Measurements from ENCODE around the gene GLYR1. TPM values are rescaled to one million over a fixed set of nuclear protein-coding genes. Genes with fewer than 3 reads are reported as not detected.

Gene GLYR1
- total and polyA plus RNA-seq, 9 of the 15 experiments (the other 6 are each of a cell fraction or from before 2014, with no cell fraction given) = 6.7 to 99.2 (median 60.2) TPM

GRCh38 chr16:4840984-4841383 is 6.1 kb downstream of the GLYR1 start (continued):
- no peak for TF ChIP-seq PHF8 (IDR thresholded peaks at IDR 0.05; ENCODE audit: borderline replicate concordance, low read length)
- TF ChIP-seq ZNF431 (CRISPR knock-in tag; IDR thresholded peaks at IDR 0.05) = no peak
- no peak for TF ChIP-seq RFX1 (IDR thresholded peaks at IDR 0.05)
- TF ChIP-seq CBX3 (IDR thresholded peaks at IDR 0.05; ENCODE audit: borderline replicate concordance in 1 of 2, low read length in 2 of 2) = no peak
- no peak for TF ChIP-seq SP1 (CRISPR knock-in tag; IDR thresholded peaks at IDR 0.05)
- TF ChIP-seq ZFPM2 (CRISPR knock-in tag; IDR thresholded peaks at IDR 0.05) = no peak
- TF ChIP-seq IRF2 (CRISPR knock-in tag; IDR thresholded peaks at IDR 0.05) = no peak
- TF ChIP-seq CLOCK (CRISPR knock-in tag; IDR thresholded peaks at IDR 0.05; ENCODE audit: borderline replicate concordance) = no peak
- TF ChIP-seq IRF1 (CRISPR knock-in tag; IDR thresholded peaks at IDR 0.05; ENCODE audit: borderline replicate concordance) = no peak
- TF ChIP-seq NFRKB (IDR thresholded peaks at IDR 0.05; ENCODE audit: low read depth) = no peak

Data from K562 (cell line).